Adrenal gland (tissue), 12 donors: ENCODE measurements around the gene MAGI2. TPM values are rescaled to one million over a fixed set of nuclear protein-coding genes. Genes with fewer than 3 reads are reported as not detected.

Experiments used
- DNase-seq, 7 donors: peaks; one replicate each; pipeline ENCODE4 v3.0.0-alpha.2; 2019 to 2020
- H3K27ac ChIP-seq, 5 donors: fragments of 200-600 bp; sonication (generic) in 4 of 5; 1 replicate in 3 of 5; 2 replicates in 2 of 5; pipeline versions ENCODE4 v1.5.1 to v1.8.0; 2016 to 2020; ENCODE audit warnings: mild to moderate bottlenecking in 1 of 5
- H3K27me3 ChIP-seq: fragments of 200-600 bp; 2 replicates; pipeline ENCODE4 v1.8.0; 2021
- H3K36me3 ChIP-seq, 2 donors: fragments of 200-600 bp; replicated peaks in 1 of 2; 1 replicate in 1 of 2; 2 replicates in 1 of 2; pipeline versions ENCODE4 v1.5.1 to v1.8.0; 2018 to 2022
- H3K4me1 ChIP-seq, 2 donors: fragments of 200-600 bp; replicated peaks in 1 of 2; 1 replicate in 1 of 2; 2 replicates in 1 of 2; pipeline versions ENCODE4 v1.5.1 to v1.8.0; 2018 to 2021
- H3K4me3 ChIP-seq, 4 donors: fragments of 200-600 bp; sonication (generic) in 3 of 4; one replicate each; pipeline ENCODE4 v1.5.1; 2016 to 2018
- H3K9me3 ChIP-seq, 3 donors: fragments of 200-600 bp; sonication (generic) in 1 of 3; replicated peaks in 1 of 3; 1 replicate in 2 of 3; 2 replicates in 1 of 3; pipeline versions ENCODE4 v1.5.1 to v1.8.0; 2016 to 2021
- POLR2A ChIP-seq, 2 donors: fragments of 450-650 bp; IDR thresholded peaks; one replicate each; pipeline ENCODE4 v1.6.1; 2017; ENCODE audit warnings: antibody characterized with exemption in 2 of 2, mild to moderate bottlenecking in 2 of 2, moderate library complexity in 1 of 2
- WGBS, 4 donors: extraction: QIAGEN DNeasy Blood & Tissue Kit in 2 of 4; methylation state at CpG; one replicate each; pipeline versions ENCODE4 v1.1.5 to v1.1.7; 2013 to 2017; 5-methylcytosine and 5-hydroxymethylcytosine counted together
- intact Hi-C, 2 donors: fragments of 100-400 bp; cut with DNase I; formaldehyde crosslinking; loops; one replicate each; pipeline versions ENCODE4 v1.14.1 to v1.15.0; 2022 to 2023
- polyA plus RNA-seq, 3 donors: library from polyadenylated mRNA; stranded (reverse); fragments of 200-250 nt in 2 of 3; fragments of 350-450 nt in 1 of 3; fragmentation: Illumina TruSeq in 1 of 3; extraction: RNeasy Lipid Tissue Mini Kit (QIAGEN cat#74804) in 1 of 3; gene quantifications; one replicate each; pipeline ENCODE4 v1.2.3, GENCODE V29; 2013 to 2014
- total RNA-seq, 9 donors: library from RNA; depleted of rRNA in 4 of 9; stranded (reverse); fragments of >200 nt in 4 of 9; fragments of 120-200 nt in 1 of 9; fragmentation: NEBNext Ultra II Directional in 1 of 9; extraction: Animal tissue kit (Norgen Biotek cat#: 25700) in 1 of 9; gene quantifications; one replicate each; pipeline versions ENCODE4 v1.1.0 to v1.2.4, GENCODE V29; 2013 to 2023
- TF ChIP-seq, protein P1 (sequence below), 6 experiments: fragments of 450-650 bp in 4 of 6; fragments of 200-600 bp in 2 of 6; sonication (generic) in 1 of 6; IDR thresholded peaks; 1 replicate in 5 of 6; 2 replicates in 1 of 6; pipeline versions ENCODE4 v1.5.1 to v1.8.0; 2016 to 2021; ENCODE audit warnings: antibody characterized with exemption in 6 of 6, mild to moderate bottlenecking in 2 of 6, moderate library complexity in 1 of 6
- donor health status: healthy with polysubstance abuse.
- donor health status: Bipolar disorder and iron deficiency.
- donor health status: DM: yes; HTN: yes; CAD: no.
- donor health status: DM: no; HTN: no; CAD: no.
- donor health status: DM: no; HTN: no; CAD: no.
- donor health status: DM: yes; HTN: yes; CAD: no.

The MAGI2 gene
- total and polyA plus RNA-seq, 12 donors = 3.2 to 37.1 (median 17.1) TPM

DNA sequence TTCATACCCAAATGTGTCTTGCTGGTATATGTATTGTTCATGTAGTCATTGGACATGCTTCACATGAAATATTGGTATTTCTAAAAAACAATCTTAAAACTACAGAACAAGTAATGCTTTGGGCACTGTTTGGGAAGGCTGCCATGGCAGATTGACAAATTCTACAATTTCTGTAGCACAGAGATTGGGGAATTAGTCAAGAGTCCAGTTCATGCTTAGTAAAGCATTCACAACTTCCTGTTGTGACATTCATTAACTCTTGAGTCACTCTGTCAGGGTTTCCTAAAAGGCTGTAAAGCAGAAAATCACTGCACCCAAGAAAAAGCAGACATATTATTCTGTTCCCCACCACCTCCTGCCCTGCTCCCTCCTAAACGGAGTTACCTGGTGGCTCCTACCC, 1256.0 kb downstream of the MAGI2 start:
- no peaks in the 10 kb centered on the region for H3K4me1 ChIP-seq
- H3K36me3 ChIP-seq = no peaks in the 10 kb centered on the region
- TF ChIP-seq, protein P1, sequence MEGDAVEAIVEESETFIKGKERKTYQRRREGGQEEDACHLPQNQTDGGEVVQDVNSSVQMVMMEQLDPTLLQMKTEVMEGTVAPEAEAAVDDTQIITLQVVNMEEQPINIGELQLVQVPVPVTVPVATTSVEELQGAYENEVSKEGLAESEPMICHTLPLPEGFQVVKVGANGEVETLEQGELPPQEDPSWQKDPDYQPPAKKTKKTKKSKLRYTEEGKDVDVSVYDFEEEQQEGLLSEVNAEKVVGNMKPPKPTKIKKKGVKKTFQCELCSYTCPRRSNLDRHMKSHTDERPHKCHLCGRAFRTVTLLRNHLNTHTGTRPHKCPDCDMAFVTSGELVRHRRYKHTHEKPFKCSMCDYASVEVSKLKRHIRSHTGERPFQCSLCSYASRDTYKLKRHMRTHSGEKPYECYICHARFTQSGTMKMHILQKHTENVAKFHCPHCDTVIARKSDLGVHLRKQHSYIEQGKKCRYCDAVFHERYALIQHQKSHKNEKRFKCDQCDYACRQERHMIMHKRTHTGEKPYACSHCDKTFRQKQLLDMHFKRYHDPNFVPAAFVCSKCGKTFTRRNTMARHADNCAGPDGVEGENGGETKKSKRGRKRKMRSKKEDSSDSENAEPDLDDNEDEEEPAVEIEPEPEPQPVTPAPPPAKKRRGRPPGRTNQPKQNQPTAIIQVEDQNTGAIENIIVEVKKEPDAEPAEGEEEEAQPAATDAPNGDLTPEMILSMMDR (IDR thresholded peaks at IDR 0.05) = no peak
- no peak for TF ChIP-seq POLR2A (IDR thresholded peaks at IDR 0.05)
- intact Hi-C loops = no loop called here
- H3K27me3 ChIP-seq = no peaks in the 10 kb centered on the region
- WGBS, 4 donors = 83 to 100% (median 96%) methylated on average over 1 of the region's 1 CpG
- H3K4me3 ChIP-seq = no peak overlapping the region
- no peak overlapping the region for H3K27ac ChIP-seq
- no peaks in the 10 kb centered on the region for H3K9me3 ChIP-seq
- peak in 1 of 7 donors; percentile 3 for DNase-seq

DNA sequence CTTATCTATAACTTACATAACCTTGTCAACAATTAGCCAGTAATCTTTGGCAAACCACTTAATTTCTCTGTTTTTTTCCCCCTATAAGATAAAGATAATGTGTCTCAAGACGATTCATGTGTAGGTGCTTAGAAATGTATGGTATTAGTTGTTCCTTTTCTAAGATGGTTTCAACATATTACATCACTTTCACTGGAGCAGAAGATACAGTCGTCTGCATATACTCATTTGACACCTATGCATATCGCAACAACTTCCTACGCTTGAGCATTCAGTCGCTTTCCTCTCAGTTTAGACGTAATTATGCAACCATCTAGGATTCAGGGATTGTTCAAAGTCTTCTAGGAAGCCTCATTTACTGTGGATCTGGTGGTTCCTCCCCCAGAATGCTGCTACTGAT, 1258.2 kb downstream of the MAGI2 start:
- intact Hi-C loops = no loop called here
- no peaks in the 10 kb centered on the region for H3K36me3 ChIP-seq

DNA sequence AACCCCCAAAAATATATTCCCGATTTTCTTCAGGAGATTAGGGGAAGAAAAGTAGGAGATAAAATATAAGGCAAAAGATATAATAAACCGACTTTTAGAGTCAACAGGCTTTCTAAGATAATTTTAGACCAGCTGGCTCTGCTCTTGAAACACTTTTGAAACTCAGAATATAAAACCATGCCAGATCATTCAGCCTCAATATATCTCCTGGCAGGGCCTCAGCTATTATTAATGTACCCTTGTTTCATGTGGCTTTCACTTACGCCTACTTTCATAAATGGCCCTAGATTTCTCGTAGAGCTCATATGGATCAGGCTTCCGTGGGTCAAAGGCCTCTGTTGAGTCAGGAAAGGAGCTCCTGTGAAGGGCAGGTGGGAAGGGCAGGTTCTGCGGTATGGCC, 1258.9 kb downstream of the MAGI2 start:
- Histone ChIP-seq H3K4me1 (no peaks in the 10 kb centered on the region), H3K9me3 (no peaks in the 10 kb centered on the region), H3K36me3 (no peaks in the 10 kb centered on the region), H3K27me3 (no peaks in the 10 kb centered on the region), H3K27ac (no peak overlapping the region), H3K4me3 (no peak overlapping the region)
- intact Hi-C loops = no loop called here
- no peak for TF ChIP-seq POLR2A (IDR thresholded peaks at IDR 0.05)
- TF ChIP-seq, protein P1 (IDR thresholded peaks at IDR 0.05) = no peak
- DNase-seq = no peak
- WGBS, 4 donors = 89 to 94% (median 92%) methylated on average over 6 of the region's 6 CpGs

More for the DNA sequence above, 1258.2 kb downstream of the MAGI2 start:
- Histone ChIP-seq H3K4me3 (no peak overlapping the region), H3K4me1 (no peaks in the 10 kb centered on the region), H3K27me3 (no peaks in the 10 kb centered on the region), H3K9me3 (no peaks in the 10 kb centered on the region), H3K27ac (no peak overlapping the region)
- WGBS, 4 donors = 89 to 93% (median 91%) methylated on average over 6 of the region's 6 CpGs
- TF ChIP-seq POLR2A (IDR thresholded peaks at IDR 0.05) = no peak
- TF ChIP-seq, protein P1 (IDR thresholded peaks at IDR 0.05) = no peak
- no peak for DNase-seq

DNA sequence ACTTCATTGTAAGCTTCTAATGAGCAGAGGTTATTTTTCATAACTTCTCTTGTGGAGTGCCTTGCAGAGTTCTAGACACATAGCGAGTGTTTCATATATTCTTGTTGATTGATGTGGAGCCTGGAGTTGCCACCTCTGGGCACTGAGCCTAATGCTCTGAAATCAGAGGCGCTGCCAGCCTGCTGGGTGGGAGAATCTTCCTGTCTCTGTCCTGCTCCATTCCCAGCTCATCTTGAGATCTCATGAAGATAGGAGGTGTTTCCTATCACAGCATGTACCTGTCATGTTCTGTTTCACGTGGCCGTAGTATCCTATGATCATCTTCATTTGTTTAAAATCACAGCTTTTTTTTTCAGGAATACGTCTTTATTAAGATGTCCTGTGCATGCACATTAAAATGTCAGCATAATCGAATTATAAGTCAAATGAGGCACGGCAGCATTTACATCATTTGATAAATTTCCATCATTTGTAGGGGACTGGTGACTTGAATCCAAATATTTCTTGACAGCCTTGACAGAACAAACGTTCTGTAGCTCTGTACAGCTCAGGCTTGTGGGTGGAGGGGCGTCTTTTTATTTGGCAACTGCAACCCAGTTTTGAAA, 1261.9 kb downstream of the MAGI2 start:
- Histone ChIP-seq H3K4me1 (no peaks in the 10 kb centered on the region), H3K9me3 (no peaks in the 10 kb centered on the region), H3K4me3 (no peak overlapping the region), H3K27ac (no peak overlapping the region), H3K36me3 (no peaks in the 10 kb centered on the region), H3K27me3 (no peaks in the 10 kb centered on the region)
- DNase-seq = no peak
- no peak for TF ChIP-seq POLR2A (IDR thresholded peaks at IDR 0.05)
- TF ChIP-seq, protein P1 (IDR thresholded peaks at IDR 0.05) = no peak
- intact Hi-C loops = no loop called here
- 76 to 85% (median 83%) methylated on average over 9 of the region's 9 CpGs for WGBS, 4 donors
